Psoas muscle (tissue), 8 donors: ENCODE results near the gene CEACAM4. TPM values are rescaled to one million over a fixed set of nuclear protein-coding genes. Genes with fewer than 3 reads are reported as not detected.

Experiments
- ATAC-seq, 4 donors: fragments of 200-7000 bp; cut with Tn5 transposase; one replicate each; pipeline ENCODE4 v1.9.1; 2020; ENCODE audit warnings: moderate library complexity in 3 of 4, mild to moderate bottlenecking in 2 of 4
- DNase-seq, 2 donors: peaks; one replicate each; pipeline ENCODE4 v3.0.0-alpha.2; 2020
- H3K27ac ChIP-seq: fragments of 200-600 bp; one replicate; pipeline ENCODE4 v1.8.0; 2022
- H3K27me3 ChIP-seq, 3 donors: fragments of 200-600 bp in 1 of 3; one replicate each; pipeline versions ENCODE4 v1.6.1 to v1.8.0; 2013 to 2022; ENCODE audit warnings: low read length in 2 of 3, mild to moderate bottlenecking in 2 of 3, moderate library complexity in 1 of 3; ENCODE audit not compliant: insufficient read depth in 3 of 3
- H3K36me3 ChIP-seq, 2 donors: fragments of 200-600 bp in 1 of 2; one replicate each; pipeline versions ENCODE4 v1.6.1 to v1.8.0; 2013 to 2022; ENCODE audit warnings: low read depth in 1 of 2, mild to moderate bottlenecking in 1 of 2, moderate library complexity in 1 of 2; ENCODE audit not compliant: insufficient read depth in 1 of 2
- H3K4me1 ChIP-seq: fragments of 200-600 bp; one replicate; pipeline ENCODE4 v1.8.0; 2022
- H3K4me3 ChIP-seq: fragments of 200-600 bp; one replicate; pipeline ENCODE4 v1.8.0; 2022; ENCODE audit warnings: mild to moderate bottlenecking
- H3K9me3 ChIP-seq: fragments of 200-600 bp; one replicate; pipeline ENCODE4 v1.8.0; 2022
- CTCF ChIP-seq: fragments of 200-600 bp; IDR thresholded peaks from one replicate; pipeline ENCODE4 v1.8.0; 2022; ENCODE audit warnings: antibody characterized with exemption
- WGBS, 3 donors: extraction: QIAGEN DNeasy Blood & Tissue Kit; methylation state at CpG; one replicate each; pipeline versions ENCODE4 v1.1.6 to v1.1.7; 2013; 5-methylcytosine and 5-hydroxymethylcytosine counted together
- intact Hi-C, 2 donors: fragments of 100-400 bp; cut with DNase I; formaldehyde crosslinking; loops; one replicate each; pipeline versions ENCODE4 v1.11.0 to v1.14.2; 2022
- polyA plus RNA-seq, 3 donors: library from polyadenylated mRNA; stranded (reverse); fragments of 200-250 nt; gene quantifications; one replicate each; pipeline ENCODE4 v1.2.3, GENCODE V29; 2013
- total RNA-seq, 4 donors: library from RNA; stranded (reverse); fragmentation: NEBNext Ultra II Directional in 2 of 4; extraction: Animal tissue kit (Norgen Biotek cat#: 25700) in 2 of 4; gene quantifications; one replicate each; pipeline versions ENCODE4 v1.2.1 to v1.2.4, GENCODE V29; 2021 to 2023
- donor health status: healthy with polysubstance abuse.
- donor health status: DM: no; HTN: no; CAD: no; lungs with moderate emphysema.
- donor health status: Bipolar disorder and iron deficiency.
- donor health status: healthy.
- donor health status: DM: yes; HTN: yes; CAD: no.
- donor health status: DM: no; HTN: no; CAD: no.
- donor health status: DM: no; HTN: no; CAD: no.
- donor health status: DM: yes; HTN: yes; CAD: no.

The CEACAM4 gene
- total and polyA plus RNA-seq, 7 donors = 0.03 to 0.73 (median 0.17) TPM; not detected in 4

GRCh38 chr19:41621226-41621625 is 5.6 kb downstream of the CEACAM4 start:
- H3K4me3 ChIP-seq = no peak overlapping the region
- WGBS, 3 donors = 41 to 60% (median 52%) methylated on average over 4 of the region's 4 CpGs
- H3K4me1 ChIP-seq = no peaks in the 10 kb centered on the region
- no peak overlapping the region for H3K27ac ChIP-seq
- H3K27me3 ChIP-seq = no peaks in the 10 kb centered on the region
- no peak for DNase-seq
- intact Hi-C loops = no loop called here
- no peak for TF ChIP-seq CTCF
- H3K9me3 ChIP-seq = no peaks in the 10 kb centered on the region
- no peaks in the 10 kb centered on the region for H3K36me3 ChIP-seq
- no peak for ATAC-seq

GRCh38 chr19:41620171-41620570 is 6.7 kb downstream of the CEACAM4 start:
- no peak for TF ChIP-seq CTCF
- DNase-seq = no peak
- 54 to 68% (median 58%) methylated on average over 5 of the region's 5 CpGs for WGBS, 3 donors
- ATAC-seq = no peak
- Histone ChIP-seq H3K36me3 (no peaks in the 10 kb centered on the region), H3K4me1 (no peaks in the 10 kb centered on the region), H3K9me3 (no peaks in the 10 kb centered on the region), H3K27ac (no peak overlapping the region), H3K27me3 (no peaks in the 10 kb centered on the region), H3K4me3 (no peak overlapping the region)
- intact Hi-C loops = no loop called here

- DNase-seq (no peak), ATAC-seq (no peak)
- 27 to 40% (median 36%) methylated on average over 7 of the region's 7 CpGs for WGBS, 3 donors
- no peak overlapping the region for H3K4me3 ChIP-seq
- H3K9me3 ChIP-seq = no peaks in the 10 kb centered on the region
- no peak overlapping the region for H3K27ac ChIP-seq
- TF ChIP-seq CTCF = no peak
- intact Hi-C loops = no loop called here
- no peaks in the 10 kb centered on the region for H3K27me3 ChIP-seq
- no peaks in the 10 kb centered on the region for H3K4me1 ChIP-seq
- H3K36me3 ChIP-seq = no peaks in the 10 kb centered on the region
These were observed 7.8 kb downstream of the CEACAM4 start for GRCh38 chr19:41619018-41619556.

GRCh38 chr19:41617941-41618730 is 8.7 kb downstream of the CEACAM4 start:
- TF ChIP-seq CTCF = no peak
- H3K36me3 ChIP-seq = no peaks in the 10 kb centered on the region
- ATAC-seq (no peak), DNase-seq (no peak)
- no peaks in the 10 kb centered on the region for H3K4me1 ChIP-seq
- 76 to 79% (median 77%) methylated on average over 9 of the region's 9 CpGs for WGBS, 3 donors
- no peaks in the 10 kb centered on the region for H3K9me3 ChIP-seq
- H3K4me3 ChIP-seq = no peak overlapping the region
- no peak overlapping the region for H3K27ac ChIP-seq
- intact Hi-C loops = no loop called here
- H3K27me3 ChIP-seq = no peaks in the 10 kb centered on the region
